ENCODE data around the gene CBLL1.

Gene CBLL1

GRCh38 chr7:107744345-107744750, 406 bp downstream of the CBLL1 start:
- DNase-seq = no peak

- DNase-seq = no peak
Measured at GRCh38 chr7:107746006-107746405, 2.1 kb downstream of the CBLL1 start.

GRCh38 chr7:107751113-107751512, 7.2 kb downstream of the CBLL1 start:
- no peak for DNase-seq

- no peak for DNase-seq
Measured at GRCh38 chr7:107754642-107755041, 10.7 kb downstream of the CBLL1 start.

GRCh38 chr7:107758667-107759066, 14.7 kb downstream of the CBLL1 start:
- no peak for DNase-seq

GRCh38 chr7:107767391-107767790, 23.4 kb downstream of the CBLL1 start:
- no peak for DNase-seq

GRCh38 chr7:107768263-107768662, 24.3 kb downstream of the CBLL1 start:
- DNase-seq = no peak

GRCh38 chr7:107773027-107773426, 29.1 kb downstream of the CBLL1 start:
- DNase-seq = no peak

- no peak for DNase-seq
Measured at GRCh38 chr7:107777702-107778101, 33.8 kb downstream of the CBLL1 start.

GRCh38 chr7:107778283-107778682, 34.3 kb downstream of the CBLL1 start:
- no peak for DNase-seq

- no peak for DNase-seq
Measured at GRCh38 chr7:107779647-107780099, 35.7 kb downstream of the CBLL1 start.

- DNase-seq = no peak
Measured at GRCh38 chr7:107782374-107782773, 38.4 kb downstream of the CBLL1 start.

- no peak for DNase-seq
Measured at GRCh38 chr7:107783648-107784047, 39.7 kb downstream of the CBLL1 start.

- DNase-seq = no peak
Measured at GRCh38 chr7:107785170-107785569, 41.2 kb downstream of the CBLL1 start.

- no peak for DNase-seq
Measured at GRCh38 chr7:107785926-107786325, 42.0 kb downstream of the CBLL1 start.

- DNase-seq = no peak
Measured at GRCh38 chr7:107788216-107788615, 44.3 kb downstream of the CBLL1 start.

GRCh38 chr7:107788662-107789061, 44.7 kb downstream of the CBLL1 start:
- DNase-seq = no peak

GRCh38 chr7:107789647-107790046, 45.7 kb downstream of the CBLL1 start:
- DNase-seq = no peak

- DNase-seq = no peak
Measured at GRCh38 chr7:107792364-107792763, 48.4 kb downstream of the CBLL1 start.

GRCh38 chr7:107799647-107800264, 55.8 kb downstream of the CBLL1 start:
- DNase-seq = no peak

- DNase-seq = no peak
Measured at GRCh38 chr7:107803009-107803610, 59.2 kb downstream of the CBLL1 start, which contains the start of gene SLC26A3. Gene SLC26A3 (minus strand): TSS chr7:107803223. CDS start chr7:107794509, 8,714 bp downstream.

GRCh38 chr7:107809179-107809578, 65.2 kb downstream of the CBLL1 start:
- no peak for DNase-seq

GRCh38 chr7:107810626-107811025, 66.7 kb downstream of the CBLL1 start:
- no peak for DNase-seq

Measured in CD4-positive, alpha-beta T cell treated with Interferon alpha-2 for 1 hour (primary cell).